HT-29 (cell line): ENCODE results near the gene AVPR2. TPM values are rescaled to one million over a fixed set of nuclear protein-coding genes. Genes with fewer than 3 reads are reported as not detected.

ENCODE experiments used
- DNase-seq: peaks from one replicate; pipeline ENCODE4 v3.0.0-alpha.2; 2015; ENCODE audit warnings: low spot score
- total RNA-seq: library from RNA; depleted of rRNA; stranded (reverse); fragments of >200 nt; shearing (Covaris generic); gene quantifications from 2 replicates; pipeline ENCODE4 v1.2.3, GENCODE V29; 2014

The AVPR2 gene
- total RNA-seq, 1 experiment from 2014 or later, result not detected

- DNase-seq, result no peak
These were observed 33.0 kb upstream of the AVPR2 start for GRCh38 chrX:153871451-153871850.

GRCh38 chrX:153871946-153872878 lies 32.3 kb upstream of the AVPR2 start:
- DNase-seq, result no peak

- DNase-seq, result no peak
These were observed 31.0 kb upstream of the AVPR2 start for GRCh38 chrX:153873282-153874084.

- no peak for DNase-seq
These were observed 30.4 kb upstream of the AVPR2 start for GRCh38 chrX:153874085-153874365.

- no peak for DNase-seq
These were observed 29.9 kb upstream of the AVPR2 start for GRCh38 chrX:153874366-153875125.

GRCh38 chrX:153875391-153876111 lies 28.9 kb upstream of the AVPR2 start:
- peak; percentile 52 for DNase-seq

GRCh38 chrX:153876112-153876491 lies 28.4 kb upstream of the AVPR2 start:
- DNase-seq, result no peak

GRCh38 chrX:153877571-153878261 lies 26.8 kb upstream of the AVPR2 start:
- DNase-seq, result no peak

GRCh38 chrX:153878345-153878744 lies 26.1 kb upstream of the AVPR2 start:
- DNase-seq, result no peak

- no peak for DNase-seq
These were observed 25.4 kb upstream of the AVPR2 start for GRCh38 chrX:153878969-153879653.

- no peak for DNase-seq
These were observed 24.6 kb upstream of the AVPR2 start for GRCh38 chrX:153879741-153880439.

GRCh38 chrX:153880440-153880815 lies 24.0 kb upstream of the AVPR2 start:
- DNase-seq, result no peak

- DNase-seq, result no peak
These were observed 23.2 kb upstream of the AVPR2 start for GRCh38 chrX:153881281-153881680.

GRCh38 chrX:153882086-153882498 lies 22.4 kb upstream of the AVPR2 start:
- DNase-seq, result no peak

- DNase-seq, result no peak
These were observed 21.9 kb upstream of the AVPR2 start for GRCh38 chrX:153882557-153882956.

GRCh38 chrX:153883163-153883843 lies 21.2 kb upstream of the AVPR2 start:
- DNase-seq, result no peak

GRCh38 chrX:153884136-153884535 lies 20.3 kb upstream of the AVPR2 start:
- no peak for DNase-seq

GRCh38 chrX:153884590-153884989 lies 19.9 kb upstream of the AVPR2 start:
- DNase-seq, result peak; percentile 49

- DNase-seq, result no peak
These were observed 19.2 kb upstream of the AVPR2 start for GRCh38 chrX:153885208-153885787.
